Choroid plexus epithelial cell (primary cell): ENCODE results near the gene VANGL1.

ENCODE experiments used
- DNase-seq: peaks from one replicate; pipeline ENCODE4 v3.0.0-alpha.2; 2010; ENCODE audit warnings: low read depth
- H3K4me3 ChIP-seq: 2 replicates; pipeline ENCODE4 v1.5.1; 2011; ENCODE audit warnings: low read depth, mild to moderate bottlenecking, control low read depth, low read length, moderate library complexity
- CTCF ChIP-seq: conservative IDR thresholded peaks from 2 replicates; pipeline ENCODE4 v1.5.1; 2011; ENCODE audit warnings: low read depth, mild to moderate bottlenecking, control low read depth, inconsistent platforms, low read length, moderate library complexity

The VANGL1 gene

GRCh38 chr1:115641762-115642167, at the start of gene VANGL1:
VANGL1 (plus strand) TSS chr1:115641970; CDS start chr1:115651414, 9,444 bp downstream.
- peak; percentile 61 for DNase-seq
- TF ChIP-seq CTCF = no peak
- peak within 1 kb of the TSS; percentile 73 for H3K4me3 ChIP-seq

- TF ChIP-seq CTCF = peak; percentile 10
- DNase-seq = no peak
- no peak overlapping the region for H3K4me3 ChIP-seq
Observed at GRCh38 chr1:115592264-115592663, 49.5 kb upstream of the VANGL1 start.

GRCh38 chr1:115593365-115594259, 48.2 kb upstream of the VANGL1 start:
- no peak overlapping the region for H3K4me3 ChIP-seq
- DNase-seq = no peak
- TF ChIP-seq CTCF = no peak

- no peak overlapping the region for H3K4me3 ChIP-seq
- no peak for DNase-seq
- no peak for TF ChIP-seq CTCF
Observed at GRCh38 chr1:115594600-115594999, 47.2 kb upstream of the VANGL1 start.

- peak; percentile 99 for TF ChIP-seq CTCF
- H3K4me3 ChIP-seq = no peak overlapping the region
- DNase-seq = peak; percentile 98
Observed at GRCh38 chr1:115595279-115596079, 46.3 kb upstream of the VANGL1 start.

- no peak for TF ChIP-seq CTCF
- no peak overlapping the region for H3K4me3 ChIP-seq
- peak; percentile 44 for DNase-seq
Observed at GRCh38 chr1:115596080-115596780, 45.5 kb upstream of the VANGL1 start.
